Adrenal gland (tissue), 12 donors: Measurements from ENCODE around the gene FRMD3. TPM values are rescaled to one million over a fixed set of nuclear protein-coding genes. Genes with fewer than 3 reads are reported as not detected.

Source experiments
- DNase-seq, 7 donors: peaks; one replicate each; pipeline ENCODE4 v3.0.0-alpha.2; 2019 to 2020
- H3K27ac ChIP-seq, 5 donors: fragments of 200-600 bp; sonication (generic) in 4 of 5; 1 replicate in 3 of 5; 2 replicates in 2 of 5; pipeline versions ENCODE4 v1.5.1 to v1.8.0; 2016 to 2020; ENCODE audit warnings: mild to moderate bottlenecking in 1 of 5
- H3K27me3 ChIP-seq: fragments of 200-600 bp; 2 replicates; pipeline ENCODE4 v1.8.0; 2021
- H3K36me3 ChIP-seq, 2 donors: fragments of 200-600 bp; replicated peaks in 1 of 2; 1 replicate in 1 of 2; 2 replicates in 1 of 2; pipeline versions ENCODE4 v1.5.1 to v1.8.0; 2018 to 2022
- H3K4me1 ChIP-seq, 2 donors: fragments of 200-600 bp; replicated peaks in 1 of 2; 1 replicate in 1 of 2; 2 replicates in 1 of 2; pipeline versions ENCODE4 v1.5.1 to v1.8.0; 2018 to 2021
- H3K4me3 ChIP-seq, 4 donors: fragments of 200-600 bp; sonication (generic) in 3 of 4; one replicate each; pipeline ENCODE4 v1.5.1; 2016 to 2018
- H3K9me3 ChIP-seq, 3 donors: fragments of 200-600 bp; sonication (generic) in 1 of 3; replicated peaks in 1 of 3; 1 replicate in 2 of 3; 2 replicates in 1 of 3; pipeline versions ENCODE4 v1.5.1 to v1.8.0; 2016 to 2021
- POLR2A ChIP-seq, 2 donors: fragments of 450-650 bp; IDR thresholded peaks; one replicate each; pipeline ENCODE4 v1.6.1; 2017; ENCODE audit warnings: antibody characterized with exemption in 2 of 2, mild to moderate bottlenecking in 2 of 2, moderate library complexity in 1 of 2
- WGBS, 4 donors: extraction: QIAGEN DNeasy Blood & Tissue Kit in 2 of 4; methylation state at CpG; one replicate each; pipeline versions ENCODE4 v1.1.5 to v1.1.7; 2013 to 2017; 5-methylcytosine and 5-hydroxymethylcytosine counted together
- intact Hi-C, 2 donors: fragments of 100-400 bp; cut with DNase I; formaldehyde crosslinking; loops; one replicate each; pipeline versions ENCODE4 v1.14.1 to v1.15.0; 2022 to 2023
- polyA plus RNA-seq, 3 donors: library from polyadenylated mRNA; stranded (reverse); fragments of 200-250 nt in 2 of 3; fragments of 350-450 nt in 1 of 3; fragmentation: Illumina TruSeq in 1 of 3; extraction: RNeasy Lipid Tissue Mini Kit (QIAGEN cat#74804) in 1 of 3; gene quantifications; one replicate each; pipeline ENCODE4 v1.2.3, GENCODE V29; 2013 to 2014
- total RNA-seq, 9 donors: library from RNA; depleted of rRNA in 4 of 9; stranded (reverse); fragments of >200 nt in 4 of 9; fragments of 120-200 nt in 1 of 9; fragmentation: NEBNext Ultra II Directional in 1 of 9; extraction: Animal tissue kit (Norgen Biotek cat#: 25700) in 1 of 9; gene quantifications; one replicate each; pipeline versions ENCODE4 v1.1.0 to v1.2.4, GENCODE V29; 2013 to 2023
- TF ChIP-seq, protein P1 (sequence below), 6 experiments: fragments of 450-650 bp in 4 of 6; fragments of 200-600 bp in 2 of 6; sonication (generic) in 1 of 6; IDR thresholded peaks; 1 replicate in 5 of 6; 2 replicates in 1 of 6; pipeline versions ENCODE4 v1.5.1 to v1.8.0; 2016 to 2021; ENCODE audit warnings: antibody characterized with exemption in 6 of 6, mild to moderate bottlenecking in 2 of 6, moderate library complexity in 1 of 6
- donor health status: healthy with polysubstance abuse.
- donor health status: Bipolar disorder and iron deficiency.
- donor health status: DM: yes; HTN: yes; CAD: no.
- donor health status: DM: no; HTN: no; CAD: no.
- donor health status: DM: no; HTN: no; CAD: no.
- donor health status: DM: yes; HTN: yes; CAD: no.

Gene FRMD3
- total and polyA plus RNA-seq, 12 donors: 1.8 to 32.9 (median 13.6) TPM

DNA sequence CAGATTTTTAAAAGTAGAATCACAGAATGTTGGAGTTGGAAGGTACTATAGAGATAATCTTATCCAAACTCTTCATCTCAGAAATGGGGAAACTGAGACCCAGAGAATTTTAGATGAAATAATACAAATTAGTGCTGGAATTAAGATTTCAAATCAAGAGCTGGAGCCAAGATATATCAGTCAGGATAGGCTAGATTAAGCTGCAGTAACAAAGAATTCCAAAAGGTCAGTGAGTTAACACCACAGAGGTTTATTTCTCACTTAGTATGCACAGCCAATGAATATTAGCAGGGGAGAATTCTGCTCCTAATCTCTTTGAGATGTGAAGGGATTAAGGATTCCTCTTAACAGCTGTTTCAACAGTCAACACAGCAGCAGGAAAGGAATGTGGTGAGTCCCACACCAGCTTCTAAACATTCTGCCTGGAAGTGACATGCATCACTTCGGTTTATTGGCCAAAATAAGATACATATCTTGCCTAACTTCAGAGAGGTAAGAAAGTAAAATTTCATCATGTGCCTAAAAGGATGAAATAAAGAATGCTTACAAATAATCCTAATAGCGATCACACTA, 136.8 kb downstream of the FRMD3 start:
- Histone ChIP-seq H3K36me3 (no peaks in the 10 kb centered on the region), H3K4me1 (no peaks in the 10 kb centered on the region), H3K27ac (no peak overlapping the region), H3K4me3 (no peak overlapping the region), H3K9me3 (no peaks in the 10 kb centered on the region), H3K27me3 (no peaks in the 10 kb centered on the region)
- no peak for DNase-seq
- intact Hi-C loops: no loop called here
- WGBS, 4 donors: 93 to 96% (median 95%) methylated on average over 2 of the region's 2 CpGs
- TF ChIP-seq, protein P1, sequence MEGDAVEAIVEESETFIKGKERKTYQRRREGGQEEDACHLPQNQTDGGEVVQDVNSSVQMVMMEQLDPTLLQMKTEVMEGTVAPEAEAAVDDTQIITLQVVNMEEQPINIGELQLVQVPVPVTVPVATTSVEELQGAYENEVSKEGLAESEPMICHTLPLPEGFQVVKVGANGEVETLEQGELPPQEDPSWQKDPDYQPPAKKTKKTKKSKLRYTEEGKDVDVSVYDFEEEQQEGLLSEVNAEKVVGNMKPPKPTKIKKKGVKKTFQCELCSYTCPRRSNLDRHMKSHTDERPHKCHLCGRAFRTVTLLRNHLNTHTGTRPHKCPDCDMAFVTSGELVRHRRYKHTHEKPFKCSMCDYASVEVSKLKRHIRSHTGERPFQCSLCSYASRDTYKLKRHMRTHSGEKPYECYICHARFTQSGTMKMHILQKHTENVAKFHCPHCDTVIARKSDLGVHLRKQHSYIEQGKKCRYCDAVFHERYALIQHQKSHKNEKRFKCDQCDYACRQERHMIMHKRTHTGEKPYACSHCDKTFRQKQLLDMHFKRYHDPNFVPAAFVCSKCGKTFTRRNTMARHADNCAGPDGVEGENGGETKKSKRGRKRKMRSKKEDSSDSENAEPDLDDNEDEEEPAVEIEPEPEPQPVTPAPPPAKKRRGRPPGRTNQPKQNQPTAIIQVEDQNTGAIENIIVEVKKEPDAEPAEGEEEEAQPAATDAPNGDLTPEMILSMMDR (IDR thresholded peaks at IDR 0.05): no peak
- TF ChIP-seq POLR2A (IDR thresholded peaks at IDR 0.05): no peak

GRCh38 chr9:83396813-83397212, 141.4 kb downstream of the FRMD3 start:
- H3K27me3 ChIP-seq: no peaks in the 10 kb centered on the region
- intact Hi-C loops: no loop called here
- no peak for DNase-seq
- H3K4me3 ChIP-seq: no peak overlapping the region
- 86 to 94% (median 91%) methylated on average over 4 of the region's 4 CpGs for WGBS, 4 donors
- TF ChIP-seq, protein P1 (IDR thresholded peaks at IDR 0.05): no peak
- TF ChIP-seq POLR2A (IDR thresholded peaks at IDR 0.05): no peak
- H3K36me3 ChIP-seq: no peaks in the 10 kb centered on the region
- no peaks in the 10 kb centered on the region for H3K9me3 ChIP-seq
- no peak overlapping the region for H3K27ac ChIP-seq
- H3K4me1 ChIP-seq: no peaks in the 10 kb centered on the region

- Histone ChIP-seq H3K27ac (no peak overlapping the region), H3K4me1 (no peaks in the 10 kb centered on the region), H3K27me3 (no peaks in the 10 kb centered on the region), H3K4me3 (no peak overlapping the region), H3K36me3 (no peaks in the 10 kb centered on the region), H3K9me3 (no peaks in the 10 kb centered on the region)
- intact Hi-C loops: no loop called here
- 93 to 100% (median 95%) methylated on average over 6 of the region's 6 CpGs for WGBS, 4 donors
- no peak for DNase-seq
- TF ChIP-seq, protein P1 (IDR thresholded peaks at IDR 0.05): no peak
- TF ChIP-seq POLR2A (IDR thresholded peaks at IDR 0.05): no peak
These were observed 141.9 kb downstream of the FRMD3 start for GRCh38 chr9:83396342-83396741.

DNA sequence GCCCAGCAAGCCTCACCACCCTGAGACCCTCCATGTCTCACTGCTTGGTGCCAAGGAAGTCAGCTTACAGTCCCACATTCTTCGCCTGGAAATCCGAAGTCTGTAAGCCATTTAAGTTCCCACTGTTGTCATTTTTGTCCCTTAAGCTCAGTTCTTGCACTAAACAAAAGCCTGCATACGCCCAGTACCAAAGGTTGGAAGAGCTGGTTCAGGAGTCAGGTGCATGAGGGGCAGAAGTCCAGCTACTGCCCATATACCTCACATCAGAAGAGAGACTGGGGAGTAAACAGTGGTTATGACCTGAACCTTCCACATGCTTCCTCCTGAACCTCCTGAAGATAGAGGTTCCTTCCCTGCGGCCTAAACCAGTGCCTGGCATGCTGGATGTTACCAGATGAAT, 146.0 kb downstream of the FRMD3 start:
- no peak overlapping the region for H3K4me3 ChIP-seq
- no peaks in the 10 kb centered on the region for H3K9me3 ChIP-seq
- DNase-seq: no peak
- no peaks in the 10 kb centered on the region for H3K4me1 ChIP-seq
- no peak overlapping the region for H3K27ac ChIP-seq
- H3K27me3 ChIP-seq: no peaks in the 10 kb centered on the region
- 85 to 98% (median 95%) methylated on average over 4 of the region's 4 CpGs for WGBS, 4 donors
- no peaks in the 10 kb centered on the region for H3K36me3 ChIP-seq
- intact Hi-C loops: no loop called here
- TF ChIP-seq POLR2A (IDR thresholded peaks at IDR 0.05): no peak
- TF ChIP-seq, protein P1 (IDR thresholded peaks at IDR 0.05): no peak
